NCI-H1417 (cell line): ENCODE measurements around the gene ADH5.
"Not testable (repeated sequence)": the region's sequence is repeated elsewhere in the genome, so short reads cannot be mapped to it uniquely, and the experiment has no call there.

Experiments
- DNase-seq, 3 experiments: peaks; one replicate each; lab custom pipeline; 2025; lab: John Stamatoyannopoulos, UW

Gene ADH5

GRCh38 chr4:99084595-99084994 lies 4.0 kb downstream of the ADH5 start:
- DNase-seq = no peak

- DNase-seq = no peak
Measured at GRCh38 chr4:99082192-99082591, 6.4 kb downstream of the ADH5 start.

GRCh38 chr4:99080869-99081268 lies 7.7 kb downstream of the ADH5 start:
- not testable (repeated sequence) for DNase-seq

GRCh38 chr4:99079625-99080295 lies 8.8 kb downstream of the ADH5 start:
- DNase-seq = no peak

- no peak for DNase-seq
Measured at GRCh38 chr4:99078931-99079624, 9.5 kb downstream of the ADH5 start.

- DNase-seq = no peak
Measured at GRCh38 chr4:99078336-99078735, 10.3 kb downstream of the ADH5 start.

- no peak for DNase-seq
Measured at GRCh38 chr4:99077177-99077576, 11.4 kb downstream of the ADH5 start.

GRCh38 chr4:99076292-99076976 lies 12.2 kb downstream of the ADH5 start:
- DNase-seq = no peak

GRCh38 chr4:99074816-99075215 lies 13.8 kb downstream of the ADH5 start:
- DNase-seq = peak in 1 of 3 experiments; percentile 17

- no peak for DNase-seq
Measured at GRCh38 chr4:99071159-99071558, 17.4 kb downstream of the ADH5 start.

GRCh38 chr4:99067617-99068016 lies 21.0 kb downstream of the ADH5 start:
- no peak for DNase-seq

GRCh38 chr4:99065521-99065920 lies 23.1 kb downstream of the ADH5 start:
- not testable (repeated sequence) for DNase-seq

GRCh38 chr4:99062120-99062519 lies 26.5 kb downstream of the ADH5 start:
- peak; percentile 33 to 78 (median 75) for DNase-seq

- DNase-seq = no peak
Measured at GRCh38 chr4:99061048-99061700, 27.4 kb downstream of the ADH5 start.

- no peak for DNase-seq
Measured at GRCh38 chr4:99059550-99059949, 29.0 kb downstream of the ADH5 start.

- DNase-seq = no peak
Measured at GRCh38 chr4:99058228-99058627, 30.4 kb downstream of the ADH5 start.

GRCh38 chr4:99054428-99054994 lies 34.1 kb downstream of the ADH5 start:
- peak in 2 of 3 experiments; percentile 19 to 76 for DNase-seq

GRCh38 chr4:99052902-99053301 lies 35.7 kb downstream of the ADH5 start:
- DNase-seq = no peak

- DNase-seq = no peak
Measured at GRCh38 chr4:99047710-99048109, 40.9 kb downstream of the ADH5 start.

- DNase-seq = no peak
Measured at GRCh38 chr4:99043346-99043745, 45.2 kb downstream of the ADH5 start.

GRCh38 chr4:99038213-99038612 lies 50.4 kb downstream of the ADH5 start:
- no peak for DNase-seq

GRCh38 chr4:99033956-99034355 lies 54.6 kb downstream of the ADH5 start:
- no peak for DNase-seq
